H1 (cell line): Measurements from ENCODE around the gene FIZ1. TPM values are rescaled to one million over a fixed set of nuclear protein-coding genes. Genes with fewer than 3 reads are reported as not detected.

Experiments used
- CTCF ChIA-PET: fragments of 300-600 bp; sonication (Branson Sonifier 250); formaldehyde crosslinking; loops from one replicate; lab custom pipeline; 2021; ENCODE audit not compliant: partially characterized antibody; lab: Charles Lee
- POLR2A ChIA-PET: fragments of 300-600 bp; sonication (Branson Sonifier 250); formaldehyde crosslinking; loops from one replicate; lab custom pipeline; 2021; ENCODE audit warnings: inconsistent platforms; ENCODE audit not compliant: partially characterized antibody; lab: Charles Lee
- DNase-seq, 2 experiments: peaks; one replicate each; pipeline versions ENCODE4 v3.0.0 to v3.0.0-alpha.2; 2010 to 2022; ENCODE audit warnings: low spot score in 2 of 2, low read depth in 1 of 2, mixed read lengths in 1 of 2
- FAIRE-seq: peaks from 2 replicates; lab custom pipeline; 2011; peaks lifted over from hg19 to GRCh38; lab: Jason Lieb, UNC
- H2AFZ ChIP-seq: 2 replicates; pipeline ENCODE4 v1.8.1; 2012; ENCODE audit warnings: low read length, inconsistent platforms
- H2AK5ac ChIP-seq: 2 replicates; pipeline ENCODE4 v1.6.1; 2013; ENCODE audit warnings: low read depth, low read length
- H2BK120ac ChIP-seq: replicated peaks from 2 replicates; pipeline ENCODE3; 2013; ENCODE audit warnings: low read depth, low read length, inconsistent platforms
- H2BK12ac ChIP-seq: 2 replicates; pipeline ENCODE4 v1.6.1; 2013; ENCODE audit warnings: low read depth, low read length
- H2BK15ac ChIP-seq: 2 replicates; pipeline ENCODE4 v1.6.1; 2013; ENCODE audit warnings: low read length
- H2BK20ac ChIP-seq: 2 replicates; pipeline ENCODE4 v1.6.1; 2013; ENCODE audit warnings: low read length
- H2BK5ac ChIP-seq: 2 replicates; pipeline ENCODE4 v1.6.1; 2013; ENCODE audit warnings: low read depth, low read length
- H3K14ac ChIP-seq: 2 replicates; pipeline ENCODE4 v1.6.1; 2013; ENCODE audit warnings: inconsistent platforms; ENCODE audit not compliant: insufficient read length
- H3K18ac ChIP-seq: 2 replicates; pipeline ENCODE4 v1.6.1; 2013; ENCODE audit warnings: low read length; ENCODE audit errors: extremely low read depth
- H3K23ac ChIP-seq: 2 replicates; pipeline ENCODE4 v1.6.1; 2013; ENCODE audit warnings: inconsistent platforms; ENCODE audit not compliant: insufficient read length
- H3K23me2 ChIP-seq: 2 replicates; pipeline ENCODE4 v1.6.1; 2013; ENCODE audit warnings: low read depth, low read length
- H3K27ac ChIP-seq: 2 replicates; pipeline ENCODE4 v1.6.1; 2011; ENCODE audit warnings: low read depth, low read length, inconsistent platforms
- H3K27me3 ChIP-seq, 4 experiments: replicated peaks in 1 of 4; 1 replicate in 1 of 4; 2 replicates in 3 of 4; pipeline versions ENCODE4 v1.6.1 to v1.8.1; 2011 to 2013; ENCODE audit warnings: low read length in 3 of 4, mild to moderate bottlenecking in 3 of 4, inconsistent platforms in 2 of 4, mixed read lengths in 2 of 4, moderate library complexity in 1 of 4; ENCODE audit not compliant: control insufficient read depth in 3 of 4, insufficient read depth in 3 of 4; ENCODE audit errors: extremely low read depth in 1 of 4
- H3K36me3 ChIP-seq, 4 experiments: 2 replicates each; pipeline versions ENCODE4 v1.6.1 to v1.8.1; 2011 to 2013; ENCODE audit warnings: mild to moderate bottlenecking in 4 of 4, low read length in 3 of 4, moderate library complexity in 2 of 4, control low read depth in 1 of 4, inconsistent platforms in 1 of 4; ENCODE audit not compliant: insufficient read depth in 4 of 4, control insufficient read depth in 2 of 4
- H3K4ac ChIP-seq: replicated peaks from 2 replicates; pipeline ENCODE3; 2013; ENCODE audit warnings: low read length, low read depth, mixed read lengths, inconsistent platforms; ENCODE audit not compliant: insufficient read length
- H3K4me1 ChIP-seq, 4 experiments: replicated peaks in 1 of 4; 1 replicate in 1 of 4; 2 replicates in 3 of 4; pipeline versions ENCODE4 v1.6.1 to v1.8.1; 2011 to 2013; ENCODE audit warnings: low read length in 3 of 4, inconsistent platforms in 2 of 4, mixed read lengths in 1 of 4; ENCODE audit not compliant: insufficient read depth in 4 of 4, control insufficient read depth in 3 of 4
- H3K4me2 ChIP-seq, 2 experiments: 2 replicates each; pipeline versions ENCODE4 v1.6.1 to v1.8.1; 2011 to 2013; ENCODE audit warnings: low read depth in 2 of 2, low read length in 2 of 2, control low read depth in 1 of 2, inconsistent platforms in 1 of 2, mild to moderate bottlenecking in 1 of 2; ENCODE audit not compliant: insufficient read depth in 1 of 2
- H3K4me3 ChIP-seq, 4 experiments: fragments of 200-600, 300-600 bp in 1 of 4; sonication (generic), shearing (Covaris generic), sonication (Bioruptor Twin) in 1 of 4; 2 replicates each; pipeline versions ENCODE4 v1.5.1 to v1.8.1; 2011 to 2016; ENCODE audit warnings: low read length in 4 of 4, low read depth in 3 of 4, control low read depth in 2 of 4, inconsistent platforms in 2 of 4, mild to moderate bottlenecking in 2 of 4, mixed read lengths in 1 of 4, moderate library complexity in 1 of 4; ENCODE audit not compliant: insufficient read depth in 2 of 4; ENCODE audit errors: extremely low read depth in 1 of 4
- H3K56ac ChIP-seq: replicated peaks from 2 replicates; pipeline ENCODE3; 2013; ENCODE audit warnings: low read depth, mild to moderate bottlenecking, mixed read lengths, low read length, inconsistent platforms; ENCODE audit not compliant: insufficient read length
- H3K79me1 ChIP-seq: 2 replicates; pipeline ENCODE4 v1.6.1; 2013; ENCODE audit warnings: low read depth, low read length, control low read depth
- H3K79me2 ChIP-seq, 2 experiments: 2 replicates each; pipeline versions ENCODE4 v1.6.1 to v1.8.1; 2012 to 2013; ENCODE audit warnings: low read length in 2 of 2, mild to moderate bottlenecking in 2 of 2, inconsistent platforms in 1 of 2; ENCODE audit not compliant: insufficient read depth in 2 of 2, control insufficient read depth in 1 of 2
- H3K9ac ChIP-seq, 4 experiments: replicated peaks in 1 of 4; 1 replicate in 1 of 4; 2 replicates in 3 of 4; pipeline versions ENCODE4 v1.6.1 to v1.8.1; 2011 to 2013; ENCODE audit warnings: low read depth in 3 of 4, low read length in 3 of 4, control low read depth in 2 of 4, mild to moderate bottlenecking in 2 of 4, moderate library complexity in 2 of 4, inconsistent platforms in 1 of 4; ENCODE audit errors: extremely low read depth in 1 of 4
- H3K9me3 ChIP-seq, 2 experiments: 2 replicates each; pipeline versions ENCODE4 v1.6.1 to v1.8.1; 2012 to 2013; ENCODE audit warnings: mild to moderate bottlenecking in 2 of 2, moderate library complexity in 2 of 2, control low read depth in 1 of 2, inconsistent platforms in 1 of 2, low read depth in 1 of 2, low read length in 1 of 2, mixed read lengths in 1 of 2; ENCODE audit not compliant: insufficient read depth in 2 of 2
- H4K20me1 ChIP-seq, 2 experiments: replicated peaks in 1 of 2; 2 replicates each; pipeline versions ENCODE3 to v1.8.1; 2011 to 2013; ENCODE audit warnings: inconsistent platforms in 2 of 2, low read length in 2 of 2, mild to moderate bottlenecking in 1 of 2; ENCODE audit not compliant: insufficient read depth in 2 of 2, control insufficient read depth in 1 of 2
- H4K5ac ChIP-seq: 2 replicates; pipeline ENCODE4 v1.6.1; 2013; ENCODE audit warnings: low read length, low read depth, mixed read lengths, inconsistent platforms; ENCODE audit not compliant: insufficient read length
- H4K8ac ChIP-seq: 2 replicates; pipeline ENCODE4 v1.8.0; 2013; ENCODE audit warnings: mild to moderate bottlenecking, moderate library complexity, low read length, inconsistent platforms; ENCODE audit not compliant: insufficient read depth; ENCODE audit errors: extremely low read depth
- H4K91ac ChIP-seq: replicated peaks from 2 replicates; pipeline ENCODE3; 2013; ENCODE audit warnings: low read length, mixed read lengths, inconsistent platforms; ENCODE audit not compliant: insufficient read length
- BCL11A ChIP-seq, 2 experiments: IDR thresholded peaks; one replicate each; pipeline ENCODE4 v1.6.1; 2011; ENCODE audit warnings: low read depth in 2 of 2, low read length in 2 of 2, mild to moderate bottlenecking in 2 of 2
- BRCA1 ChIP-seq: IDR thresholded peaks from 2 replicates; pipeline ENCODE4 v1.6.1; 2012; ENCODE audit warnings: low read depth, low read length, improper control_type of control experiment
- E2F6 ChIP-seq: IDR thresholded peaks from 2 replicates; pipeline ENCODE4 v1.6.1; 2012; ENCODE audit warnings: inconsistent platforms
- EP300 ChIP-seq, 2 experiments: IDR thresholded peaks; 1 replicate in 1 of 2; 2 replicates in 1 of 2; pipeline ENCODE4 v1.6.1; 2011 to 2012; ENCODE audit warnings: low read depth in 2 of 2, low read length in 2 of 2, mild to moderate bottlenecking in 2 of 2, borderline replicate concordance in 1 of 2, inconsistent platforms in 1 of 2, moderate library complexity in 1 of 2
- EZH2 ChIP-seq: fragments of 200-600 bp; sonication (generic); IDR thresholded peaks from 2 replicates; pipeline ENCODE4 v1.7.1; 2012; ENCODE audit warnings: low read depth, mild to moderate bottlenecking, moderate library complexity, low read length, inconsistent platforms; ENCODE audit not compliant: severe bottlenecking
- HDAC6 ChIP-seq: IDR thresholded peaks from one replicate; pipeline ENCODE4 v1.7.1; 2012; ENCODE audit warnings: low read depth, mild to moderate bottlenecking, inconsistent platforms, low read length, moderate library complexity
- JUND ChIP-seq: IDR thresholded peaks from 2 replicates; pipeline ENCODE4 v1.6.1; 2011; ENCODE audit warnings: mild to moderate bottlenecking, improper control_type of control experiment, low read length
- KDM5A ChIP-seq: fragments of 200-600 bp; IDR thresholded peaks from 2 replicates; pipeline ENCODE4 v1.7.1; 2012; ENCODE audit warnings: mild to moderate bottlenecking, low read length, inconsistent platforms, mixed read lengths
- MAFK ChIP-seq: IDR thresholded peaks from 2 replicates; pipeline ENCODE4 v1.6.1; 2012; ENCODE audit warnings: low read depth, mild to moderate bottlenecking, improper control_type of control experiment, low read length
- NANOG ChIP-seq: IDR thresholded peaks from 2 replicates; pipeline ENCODE4 v1.6.1; 2011; ENCODE audit warnings: low read length, low read depth, mild to moderate bottlenecking, inconsistent platforms; ENCODE audit not compliant: insufficient read depth, poor library complexity, severe bottlenecking
- SIRT6 ChIP-seq: IDR thresholded peaks from one replicate; pipeline ENCODE4 v1.7.1; 2012; ENCODE audit warnings: low read length, inconsistent platforms
- TAF1 ChIP-seq: IDR thresholded peaks from 2 replicates; pipeline ENCODE4 v1.6.1; 2011; ENCODE audit warnings: mild to moderate bottlenecking, low read depth, low read length
- TAF7 ChIP-seq: optimal IDR thresholded peaks from 2 replicates; pipeline ENCODE3; 2011; ENCODE audit warnings: low read depth, mild to moderate bottlenecking, inconsistent platforms, low read length, moderate library complexity, borderline replicate concordance
- WGBS, 2 experiments: shearing (Covaris generic) in 1 of 2; methylation state at CpG; one replicate each; pipeline versions ENCODE4 v1.1.6 to v1.1.7; 2013 to 2015; ENCODE audit warnings: low lambda C conversion rate in 2 of 2, mixed read lengths in 2 of 2, inconsistent platforms in 1 of 2, low coverage in 1 of 2, missing lambda C conversion rate in 1 of 2; ENCODE audit not compliant: insufficient replicate concordance in 2 of 2, insufficient coverage in 1 of 2, insufficient read length in 1 of 2; ENCODE audit errors: extremely low coverage in 1 of 2, missing lambda C conversion rate in 1 of 2; 5-methylcytosine and 5-hydroxymethylcytosine counted together
- polyA plus RNA-seq, 7 experiments: library from polyadenylated mRNA; depleted of rRNA in 3 of 7; stranded (reverse) in 5 of 7; unstranded in 2 of 7; fragments of >200 nt in 5 of 7; fragments of 200-250 nt in 2 of 7; gene quantifications; 1 replicate in 5 of 7; 2 replicates in 1 of 7; 4 replicates in 1 of 7; pipeline versions ENCODE4 v1.2.1 to v1.2.3, GENCODE V29; 2011 to 2013; ENCODE audit warnings: missing spikeins in 2 of 7, mixed read lengths in 2 of 7
- total RNA-seq: library from RNA; stranded (reverse); fragmentation: NEBNext Ultra II Directional; extraction: Animal tissue kit (Norgen Biotek cat#: 25700); gene quantifications from 2 replicates; pipeline ENCODE4 v1.2.1, GENCODE V29; 2021

FIZ1 gene
- total and polyA plus RNA-seq, 2 of the 8 experiments (the other 6 are each of a cell fraction or from before 2014, with no cell fraction given) = 9.1 to 18.5 TPM

- Histone ChIP-seq H3K4me3 (no peak overlapping the region), H3K4me2 (peak overlapping the region in 1 of 2 experiments; percentile 25; a peak in 1 of 4 replicates), H3K36me3 (no peaks in the 10 kb centered on the region), H3K27ac (no peak overlapping the region), H2AK5ac (peak overlapping the region; percentile 84), H3K23ac (no peak overlapping the region), H2BK12ac (peak overlapping the region; percentile 68; the same call in 1 of the 2 replicates), H3K4ac (no peak overlapping the region), H2BK15ac (no peak overlapping the region), H3K23me2 (peaks cover 21% of the 10 kb centered on the region), H3K79me2 (peaks cover 0 to 10% of the 10 kb centered on the region in 2 experiments; a peak in 2 of 4 replicates), H2BK20ac (peak overlapping the region; percentile 63), H3K14ac (no peak overlapping the region), H4K20me1 (peaks cover 2 to 12% of the 10 kb centered on the region in 2 experiments), H2BK5ac (0 out of 2 replicates have a peak overlapping the region, but pooled peaks have one; percentile 66), H2AFZ (no peak overlapping the region), H2BK120ac (peak overlapping the region; percentile 47), H4K91ac (peak overlapping the region; percentile 25), H3K9me3 (no peaks in the 10 kb centered on the region), H3K9ac (no peak overlapping the region), H3K4me1 (peaks cover 0 to 16% (median 12%) of the 10 kb centered on the region in 4 experiments; a peak in 6 of 7 replicates), H3K18ac (no peak overlapping the region), H3K79me1 (peaks cover 3% of the 10 kb centered on the region), H3K56ac (no peak overlapping the region), H4K8ac (no peak overlapping the region; the same call in 1 of the 2 replicates), H3K27me3 (no peaks in the 10 kb centered on the region), H4K5ac (no peak overlapping the region)
- 90% methylated on average over 20 of the region's 21 CpGs; no CpG with 5 or more reads in 1 of the 2 experiments for WGBS, 2 experiments
- FAIRE-seq (no peak), DNase-seq (peak in 1 of 2 experiments; percentile 49)
- POLR2A ChIA-PET = interaction anchor here (1.3 to 3.6 kb wide), 4 partner anchors 10 to 21 kb away, joined by 3 to 18 read pairs (median 6); partner anchors contain the start of gene ZNF784
- CTCF ChIA-PET = interaction anchor here (1.0 to 1.4 kb wide), 2 partner anchors 14 to 126 kb away, joined by 3 read pairs; partner anchors contain the start of gene ZNF628
- no peak for TF ChIP-seq EZH2
- TF ChIP-seq BRCA1 = no peak
- TF ChIP-seq KDM5A = no peak
- TF ChIP-seq EP300 (IDR thresholded peaks at IDR 0.05; ENCODE audit: borderline replicate concordance in 1 of 2, low read depth in 2 of 2, low read length in 2 of 2) = no peak
- TF ChIP-seq TAF1 = no peak
- no peak for TF ChIP-seq BCL11A (IDR thresholded peaks at IDR 0.05; ENCODE audit: low read depth in 2 of 2, low read length in 2 of 2)
- no peak for TF ChIP-seq NANOG
- TF ChIP-seq MAFK = no peak
- TF ChIP-seq E2F6 = no peak
- no peak for TF ChIP-seq JUND
- TF ChIP-seq SIRT6 = no peak
- TF ChIP-seq HDAC6 = no peak
- TF ChIP-seq TAF7 = no peak
These were observed 3.8 kb upstream of the FIZ1 start for GRCh38 chr19:55603115-55603514.
